ENCODE measurements around the gene TMPRSS9. TPM values are rescaled to one million over a fixed set of nuclear protein-coding genes. Genes with fewer than 3 reads are reported as not detected.

The TMPRSS9 gene
- total RNA-seq, 1 experiment from 2014 or later = not detected

DNA sequence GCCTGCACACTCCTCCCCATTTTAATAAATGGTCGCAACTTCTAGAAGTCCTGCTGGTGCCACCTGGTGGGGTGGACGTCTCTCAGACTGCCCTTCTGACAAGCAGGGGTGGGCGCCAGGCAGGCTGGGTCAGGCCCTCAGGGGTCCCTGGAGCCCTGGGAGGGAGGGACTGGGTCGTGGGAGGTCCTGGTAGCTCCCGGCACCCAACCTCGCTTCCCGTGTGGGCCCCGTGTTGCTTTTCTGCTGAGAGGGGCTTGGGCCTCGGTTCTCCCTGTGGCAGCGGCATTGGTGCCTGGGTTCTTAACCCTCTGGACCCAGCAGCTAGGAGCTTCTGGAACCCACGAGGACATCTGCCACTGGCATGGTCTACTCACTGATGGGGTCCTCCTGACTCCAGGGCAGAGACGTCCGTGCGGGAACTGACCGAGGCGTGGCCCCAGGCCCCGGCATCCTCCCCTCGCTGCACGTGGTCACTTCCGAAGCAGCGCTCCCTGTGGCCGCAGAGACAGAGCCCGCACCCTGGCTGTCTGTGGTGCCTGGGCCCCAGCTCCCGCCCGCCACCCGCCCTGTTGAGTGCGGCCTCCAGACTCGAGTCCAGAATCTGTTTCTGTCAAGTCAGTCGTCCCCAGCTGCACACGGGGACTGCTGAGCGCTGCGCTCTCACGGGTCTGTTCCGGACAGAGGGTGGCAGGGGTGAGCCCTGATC lies 6.0 kb upstream of the TMPRSS9 start:
- BruUV-seq (replicated peaks) = no TSS peak
- Histone ChIP-seq H3K4me1 (ENCODE audit: insufficient read depth, low read length, poor library complexity, severe bottlenecking) (no peaks in the 10 kb centered on the region), H3K9me3 (ENCODE audit: low read depth, low read length, poor library complexity, severe bottlenecking) (no peaks in the 10 kb centered on the region), H3K27me3 (replicated peaks; ENCODE audit: insufficient read depth, low read depth, low read length, poor library complexity) (peaks cover 7% of the 10 kb centered on the region), H3K4me3 (ENCODE audit: low read depth, low read length, poor library complexity, severe bottlenecking) (no peak overlapping the region), H3K36me3 (ENCODE audit: insufficient read depth, low read length, poor library complexity, severe bottlenecking) (no peaks in the 10 kb centered on the region), H3K27ac (ENCODE audit: low read depth, low read length, poor library complexity, severe bottlenecking) (no peak overlapping the region)
- POLR2A ChIA-PET (ENCODE audit: low non-redundant PET) = no interaction called here
- CTCF ChIA-PET = no interaction called here
- TF ChIP-seq, protein P1, sequence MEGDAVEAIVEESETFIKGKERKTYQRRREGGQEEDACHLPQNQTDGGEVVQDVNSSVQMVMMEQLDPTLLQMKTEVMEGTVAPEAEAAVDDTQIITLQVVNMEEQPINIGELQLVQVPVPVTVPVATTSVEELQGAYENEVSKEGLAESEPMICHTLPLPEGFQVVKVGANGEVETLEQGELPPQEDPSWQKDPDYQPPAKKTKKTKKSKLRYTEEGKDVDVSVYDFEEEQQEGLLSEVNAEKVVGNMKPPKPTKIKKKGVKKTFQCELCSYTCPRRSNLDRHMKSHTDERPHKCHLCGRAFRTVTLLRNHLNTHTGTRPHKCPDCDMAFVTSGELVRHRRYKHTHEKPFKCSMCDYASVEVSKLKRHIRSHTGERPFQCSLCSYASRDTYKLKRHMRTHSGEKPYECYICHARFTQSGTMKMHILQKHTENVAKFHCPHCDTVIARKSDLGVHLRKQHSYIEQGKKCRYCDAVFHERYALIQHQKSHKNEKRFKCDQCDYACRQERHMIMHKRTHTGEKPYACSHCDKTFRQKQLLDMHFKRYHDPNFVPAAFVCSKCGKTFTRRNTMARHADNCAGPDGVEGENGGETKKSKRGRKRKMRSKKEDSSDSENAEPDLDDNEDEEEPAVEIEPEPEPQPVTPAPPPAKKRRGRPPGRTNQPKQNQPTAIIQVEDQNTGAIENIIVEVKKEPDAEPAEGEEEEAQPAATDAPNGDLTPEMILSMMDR (conservative IDR thresholded peaks at IDR 0.05; ENCODE audit: low read depth, low read length) = no peak
- TF ChIP-seq EZH2 (IDR thresholded peaks at IDR 0.05; ENCODE audit: borderline replicate concordance, low read depth, low read length, poor library complexity, severe bottlenecking) = no peak
- DNase-seq (ENCODE audit: low spot score) = no peak
- intact Hi-C loops (cut with micrococcal nuclease; ENCODE audit: unreplicated experiment) = no loop called here

DNA sequence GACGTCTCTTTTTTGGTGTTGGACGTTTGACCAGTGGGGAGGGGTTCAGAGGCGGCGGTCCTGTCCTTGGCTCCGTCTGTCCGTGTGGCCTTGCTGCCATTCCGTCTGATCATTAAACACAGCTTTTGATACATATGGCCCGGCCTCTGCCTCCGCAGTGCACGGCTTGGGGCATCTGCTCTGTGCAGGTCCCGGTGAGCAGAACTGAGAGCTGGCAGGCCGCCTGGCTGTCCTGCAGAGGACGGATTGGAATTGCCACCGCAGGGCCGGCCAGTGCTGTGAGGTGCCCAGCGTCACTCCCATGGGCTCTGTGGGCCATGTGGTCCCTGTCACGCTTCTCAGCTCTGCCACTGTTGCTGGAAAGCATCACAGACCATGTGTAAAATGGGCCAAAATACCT lies 5.4 kb upstream of the TMPRSS9 start:
- Histone ChIP-seq H3K4me1 (ENCODE audit: insufficient read depth, low read length, poor library complexity, severe bottlenecking) (no peaks in the 10 kb centered on the region), H3K27ac (ENCODE audit: low read depth, low read length, poor library complexity, severe bottlenecking) (no peak overlapping the region), H3K27me3 (replicated peaks; ENCODE audit: insufficient read depth, low read depth, low read length, poor library complexity) (peaks cover 11% of the 10 kb centered on the region), H3K9me3 (ENCODE audit: low read depth, low read length, poor library complexity, severe bottlenecking) (no peaks in the 10 kb centered on the region), H3K36me3 (ENCODE audit: insufficient read depth, low read length, poor library complexity, severe bottlenecking) (no peaks in the 10 kb centered on the region), H3K4me3 (ENCODE audit: low read depth, low read length, poor library complexity, severe bottlenecking) (no peak overlapping the region)
- no TSS peak for BruUV-seq (replicated peaks)
- POLR2A ChIA-PET (ENCODE audit: low non-redundant PET) = no interaction called here
- DNase-seq (ENCODE audit: low spot score) = no peak
- intact Hi-C loops (cut with micrococcal nuclease; ENCODE audit: unreplicated experiment) = no loop called here
- CTCF ChIA-PET = no interaction called here
- TF ChIP-seq, protein P1 (conservative IDR thresholded peaks at IDR 0.05; ENCODE audit: low read depth, low read length) = no peak
- no peak for TF ChIP-seq EZH2 (IDR thresholded peaks at IDR 0.05; ENCODE audit: borderline replicate concordance, low read depth, low read length, poor library complexity, severe bottlenecking)

DNA sequence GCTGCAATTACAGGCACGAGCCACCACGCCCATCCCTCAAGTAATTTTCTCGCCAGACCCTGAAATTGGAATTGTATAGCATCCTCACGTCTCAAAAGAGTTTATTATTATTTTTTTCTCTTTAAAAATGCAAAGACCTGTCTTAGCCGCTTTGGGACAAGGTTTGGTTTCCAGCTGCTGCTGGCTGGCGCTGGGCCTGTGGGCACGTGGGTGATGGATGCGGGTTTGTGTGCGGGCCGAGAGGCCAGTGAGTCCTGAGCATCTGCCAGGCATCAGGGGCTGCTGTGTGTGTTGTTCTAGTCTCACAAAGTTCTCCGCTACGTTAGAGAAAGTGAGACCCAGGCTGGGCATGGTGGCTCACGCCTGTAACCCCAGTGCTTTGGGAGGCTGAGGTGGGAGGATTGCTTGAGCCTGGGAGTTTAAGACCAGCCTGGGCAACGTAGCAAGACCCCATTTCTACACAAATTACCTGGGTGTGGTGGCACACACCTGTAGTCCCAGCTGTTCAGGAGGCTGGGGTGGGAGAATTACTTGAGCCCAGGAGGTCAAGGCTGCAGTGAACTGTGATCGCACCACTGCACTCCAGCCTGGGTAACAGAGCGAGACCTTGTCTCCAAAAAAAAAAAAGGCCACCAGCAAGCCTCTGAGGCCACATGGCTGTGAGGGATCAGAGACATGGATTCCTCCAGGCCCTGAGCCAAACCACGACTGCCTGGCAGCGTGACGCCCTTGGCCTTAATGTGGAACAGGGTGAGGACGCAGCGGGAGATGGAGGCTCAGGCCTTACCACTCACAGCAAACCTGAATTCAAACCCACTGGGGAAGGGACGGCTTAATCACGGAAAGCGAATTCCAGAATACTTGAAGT lies 4.7 kb upstream of the TMPRSS9 start:
- Histone ChIP-seq H3K27me3 (replicated peaks; ENCODE audit: insufficient read depth, low read depth, low read length, poor library complexity) (peaks cover 18% of the 10 kb centered on the region), H3K36me3 (ENCODE audit: insufficient read depth, low read length, poor library complexity, severe bottlenecking) (no peaks in the 10 kb centered on the region), H3K27ac (ENCODE audit: low read depth, low read length, poor library complexity, severe bottlenecking) (no peak overlapping the region), H3K9me3 (ENCODE audit: low read depth, low read length, poor library complexity, severe bottlenecking) (no peaks in the 10 kb centered on the region), H3K4me1 (ENCODE audit: insufficient read depth, low read length, poor library complexity, severe bottlenecking) (no peaks in the 10 kb centered on the region), H3K4me3 (ENCODE audit: low read depth, low read length, poor library complexity, severe bottlenecking) (no peak overlapping the region)
- CTCF ChIA-PET = interaction anchor here (1.1 kb wide), 1 partner anchor 20 kb away, joined by 4 read pairs; no protein-coding TSS in a partner anchor
- no TSS peak for BruUV-seq (replicated peaks)
- DNase-seq (ENCODE audit: low spot score) = no peak
- TF ChIP-seq EZH2 (IDR thresholded peaks at IDR 0.05; ENCODE audit: borderline replicate concordance, low read depth, low read length, poor library complexity, severe bottlenecking) = no peak
- TF ChIP-seq, protein P1 (conservative IDR thresholded peaks at IDR 0.05; ENCODE audit: low read depth, low read length) = no peak
- intact Hi-C loops (cut with micrococcal nuclease; ENCODE audit: unreplicated experiment) = no loop called here
- POLR2A ChIA-PET (ENCODE audit: low non-redundant PET) = interaction anchor here (0.5 kb wide), 1 partner anchor 10 kb away, joined by 3 read pairs; no protein-coding TSS in a partner anchor
